ENCODE data around the gene S100A13. TPM values are rescaled to one million over a fixed set of nuclear protein-coding genes. Genes with fewer than 3 reads are reported as not detected.

S100A13 gene
- total and polyA plus RNA-seq, 8 donors = 75.1 to 110 (median 84.6) TPM

GRCh38 chr1:153607381-153607780, 19.9 kb downstream of the S100A13 start:
- peak overlapping the region in 1 of 2 donors; percentile 26 for H3K27ac ChIP-seq
- intact Hi-C loops (cut with DNase I) = no loop called here
- no peak for TF ChIP-seq CTCF (IDR thresholded peaks at IDR 0.05)
- peak overlapping the region in 1 of 2 donors; percentile 51 for H3K4me3 ChIP-seq
- H3K4me1 ChIP-seq = peaks cover 30 to 35% of the 10 kb centered on the region in 2 donors
- peaks cover 0 to 17% of the 10 kb centered on the region in 2 donors for H3K36me3 ChIP-seq
- no peak for DNase-seq
- no peak for ATAC-seq
- H3K27me3 ChIP-seq = no peaks in the 10 kb centered on the region
- H3K9me3 ChIP-seq = no peaks in the 10 kb centered on the region

- Histone ChIP-seq H3K4me3 (no peak overlapping the region), H3K4me1 (peaks cover 28 to 35% of the 10 kb centered on the region in 2 donors), H3K36me3 (peaks cover 0 to 17% of the 10 kb centered on the region in 2 donors), H3K27me3 (no peaks in the 10 kb centered on the region), H3K9me3 (no peaks in the 10 kb centered on the region), H3K27ac (no peak overlapping the region)
- ATAC-seq (no peak), DNase-seq (no peak)
- no peak for TF ChIP-seq CTCF (IDR thresholded peaks at IDR 0.05)
- intact Hi-C loops (cut with DNase I) = no loop called here
Measured at GRCh38 chr1:153606194-153606593, 21.1 kb downstream of the S100A13 start.

- no peak overlapping the region for H3K4me3 ChIP-seq
- peaks cover 0 to 28% of the 10 kb centered on the region in 2 donors for H3K4me1 ChIP-seq
- no peak for ATAC-seq
- H3K36me3 ChIP-seq = peaks cover 0 to 16% of the 10 kb centered on the region in 2 donors
- no peak for TF ChIP-seq CTCF (IDR thresholded peaks at IDR 0.05)
- intact Hi-C loops (cut with DNase I) = no loop called here
- H3K9me3 ChIP-seq = no peaks in the 10 kb centered on the region
- no peak overlapping the region for H3K27ac ChIP-seq
- no peak for DNase-seq
- no peaks in the 10 kb centered on the region for H3K27me3 ChIP-seq
Measured at GRCh38 chr1:153602749-153603148, 24.6 kb downstream of the S100A13 start.

GRCh38 chr1:153599847-153600246, 27.5 kb downstream of the S100A13 start:
- DNase-seq = no peak
- intact Hi-C loops (cut with DNase I) = no loop called here
- Histone ChIP-seq H3K36me3 (no peaks in the 10 kb centered on the region), H3K4me3 (no peak overlapping the region), H3K9me3 (no peaks in the 10 kb centered on the region), H3K4me1 (peaks cover 0 to 17% of the 10 kb centered on the region in 2 donors), H3K27me3 (no peaks in the 10 kb centered on the region), H3K27ac (no peak overlapping the region)
- no peak for TF ChIP-seq CTCF (IDR thresholded peaks at IDR 0.05)
- ATAC-seq = no peak

- no peaks in the 10 kb centered on the region for H3K36me3 ChIP-seq
- H3K9me3 ChIP-seq = no peaks in the 10 kb centered on the region
- no peak for TF ChIP-seq CTCF (IDR thresholded peaks at IDR 0.05)
- DNase-seq = peak in 1 of 4 donors; percentile 32
- peak; percentile 35 for ATAC-seq
- peaks cover 0 to 17% of the 10 kb centered on the region in 2 donors for H3K4me1 ChIP-seq
- no peak overlapping the region for H3K4me3 ChIP-seq
- H3K27ac ChIP-seq = no peak overlapping the region
- intact Hi-C loops (cut with DNase I) = no loop called here
- H3K27me3 ChIP-seq = no peaks in the 10 kb centered on the region
Measured at GRCh38 chr1:153598309-153599172, 28.8 kb downstream of the S100A13 start.

Measured in left lung (tissue), 10 donors.